Measurements from ENCODE around the gene EYA3. TPM values are rescaled to one million over a fixed set of nuclear protein-coding genes. Genes with fewer than 3 reads are reported as not detected.

EYA3 gene
- total and polyA plus RNA-seq, 10 of the 15 experiments (the other 5 are each of a cell fraction or from before 2014, with no cell fraction given), result 13.0 to 46.6 (median 23.4) TPM

GRCh38 chr1:28062806-28063205 lies 25.6 kb downstream of the EYA3 start (continued):
- TF ChIP-seq MLLT1 (IDR thresholded peaks at IDR 0.05), result no peak
- no peak for TF ChIP-seq JUNB (IDR thresholded peaks at IDR 0.05)
- TF ChIP-seq CBX3 (IDR thresholded peaks at IDR 0.05; ENCODE audit: borderline replicate concordance, low read depth), result no peak
- TF ChIP-seq CTCF (IDR thresholded peaks at IDR 0.05 in 2 of 3, conservative IDR thresholded peaks at IDR 0.05 in 1 of 3; ENCODE audit: control insufficient read depth in 2 of 3, extremely low read depth in 1 of 3, insufficient read depth in 1 of 3, low read depth in 3 of 3, low read length in 3 of 3), result no peak
- no peak for TF ChIP-seq CHD4 (IDR thresholded peaks at IDR 0.05)
- no peak for TF ChIP-seq BHLHE40 (IDR thresholded peaks at IDR 0.05; ENCODE audit: borderline replicate concordance in 1 of 2, low read depth in 2 of 2, low read length in 1 of 2)
- no peak for TF ChIP-seq E2F4 (IDR thresholded peaks at IDR 0.05; ENCODE audit: low read depth, low read length)
